A549 (cell line): ENCODE measurements around the gene MOGAT2. TPM values are rescaled to one million over a fixed set of nuclear protein-coding genes. Genes with fewer than 3 reads are reported as not detected.

Experiments used
- ATAC-seq, 2 experiments: fragments of 200-7000 bp in 1 of 2; fragments of >200 bp in 1 of 2; cut with Nextera tagmentation in 1 of 2; cut with Tn5 transposase in 1 of 2; 3 replicates each; pipeline versions ENCODE4 v1.8.0 to v1.9.1; 2018 to 2020; ENCODE audit warnings: mild to moderate bottlenecking in 1 of 2, moderate library complexity in 1 of 2
- CTCF ChIA-PET: fragments of 300-600 bp; sonication (Branson Sonifier 250); formaldehyde crosslinking; extraction: SDS; loops from one replicate; lab custom pipeline; 2021; ENCODE audit warnings: antibody characterized with exemption, inconsistent platforms; lab: Yijun Ruan, JAX
- POLR2A ChIA-PET: fragments of 350-600 bp; formaldehyde crosslinking; extraction: SDS; loops from one replicate; lab custom pipeline; 2021; ENCODE audit warnings: antibody characterized with exemption, inconsistent platforms; lab: Yijun Ruan, JAX
- DNase-seq, 2 experiments: peaks; one replicate each; pipeline versions ENCODE4 v3.0.0 to v3.0.0-alpha.2; 2011 to 2016; ENCODE audit warnings: low read depth in 1 of 2, low spot score in 1 of 2
- FAIRE-seq: peaks from 2 replicates; lab custom pipeline; 2011; peaks lifted over from hg19 to GRCh38; lab: Jason Lieb, UNC
- H3K27ac ChIP-seq, 2 experiments: fragments of >200 bp; sonication (Bioruptor Twin); formaldehyde crosslinking; 3 replicates each; pipeline ENCODE4 v1.5.1; 2016 to 2017
- H3K4me1 ChIP-seq: fragments of >200 bp; sonication (Bioruptor Twin); formaldehyde crosslinking; 3 replicates; pipeline ENCODE4 v1.6.1; 2016
- H3K4me2 ChIP-seq: fragments of >200 bp; sonication (Bioruptor Twin); formaldehyde crosslinking; 3 replicates; pipeline ENCODE4 v1.6.1; 2016
- H3K4me3 ChIP-seq: fragments of >200 bp; sonication (Bioruptor Twin); formaldehyde crosslinking; 3 replicates; pipeline ENCODE4 v1.5.1; 2016
- H3K9me3 ChIP-seq: fragments of >200 bp; sonication (Bioruptor Twin); formaldehyde crosslinking; 3 replicates; pipeline ENCODE4 v1.6.1; 2016
- ATOH8 ChIP-seq: fragments of 250-450 bp; sonication (Bioruptor Pico); IDR thresholded peaks from 2 replicates; pipeline ENCODE4 v1.5.0; 2020; ENCODE audit warnings: low read depth, mild to moderate bottlenecking, moderate library complexity
- BCL3 ChIP-seq: fragments of >200 bp; sonication (Bioruptor Twin); formaldehyde crosslinking; IDR thresholded peaks from 3 replicates; pipeline ENCODE4 v1.6.1; 2016
- CBX2 ChIP-seq: fragments of 200-600 bp; sonication (generic); IDR thresholded peaks from 2 replicates; pipeline ENCODE4 v1.6.1; 2016; ENCODE audit warnings: low read depth, mild to moderate bottlenecking, borderline replicate concordance
- CBX8 ChIP-seq: fragments of 200-600 bp; sonication (generic); IDR thresholded peaks from 2 replicates; pipeline ENCODE4 v1.6.1; 2016
- CHD2 ChIP-seq: fragments of 150-350 bp; IDR thresholded peaks from 2 replicates; pipeline ENCODE4 v1.6.1; 2014; ENCODE audit warnings: low read length; ENCODE audit not compliant: partially characterized antibody
- CHD4 ChIP-seq: fragments of 200-600 bp; sonication (generic); IDR thresholded peaks from 2 replicates; pipeline ENCODE4 v1.6.1; 2016; ENCODE audit warnings: antibody characterized with exemption, mild to moderate bottlenecking, borderline replicate concordance
- CTCF ChIP-seq: fragments of >200 bp; sonication (Bioruptor Twin); formaldehyde crosslinking; IDR thresholded peaks from 3 replicates; pipeline ENCODE4 v1.5.1; 2016
- EHMT2 ChIP-seq: fragments of 200-600 bp; sonication (generic); IDR thresholded peaks from 2 replicates; pipeline ENCODE4 v1.6.1; 2016; ENCODE audit warnings: antibody characterized with exemption, low read depth, mild to moderate bottlenecking, moderate library complexity
- ELK1 ChIP-seq: fragments of 150-350 bp; IDR thresholded peaks from 2 replicates; pipeline ENCODE4 v1.6.1; 2014; ENCODE audit warnings: low read depth, mild to moderate bottlenecking, low read length
- EP300 ChIP-seq, 2 experiments: fragments of >200 bp; sonication (Bioruptor Twin); formaldehyde crosslinking; IDR thresholded peaks; 2 replicates in 1 of 2; 3 replicates in 1 of 2; pipeline ENCODE4 v1.6.1; 2016 to 2017
- FOSB ChIP-seq: fragments of 250-450 bp; sonication (Bioruptor Pico); IDR thresholded peaks from 2 replicates; pipeline ENCODE4 v1.5.0; 2020; ENCODE audit warnings: mild to moderate bottlenecking, moderate library complexity
- FOSL2 ChIP-seq, 2 experiments: fragments of 450-650 bp in 1 of 2; fragments of >200 bp in 1 of 2; sonication (Bioruptor Twin) in 1 of 2; formaldehyde crosslinking; IDR thresholded peaks; 2 replicates each; pipeline versions ENCODE4 v1.5.0 to v1.6.1; 2016 to 2020; ENCODE audit warnings: mild to moderate bottlenecking in 1 of 2, moderate library complexity in 1 of 2
- HEYL ChIP-seq: fragments of 250-450 bp; sonication (Bioruptor Pico); IDR thresholded peaks from 2 replicates; pipeline ENCODE4 v1.8.0; 2021; ENCODE audit warnings: mild to moderate bottlenecking, moderate library complexity
- HMGXB4 ChIP-seq: fragments of 250-450 bp; sonication (Bioruptor Pico); IDR thresholded peaks from 2 replicates; pipeline ENCODE4 v1.5.0; 2021; ENCODE audit warnings: mild to moderate bottlenecking, moderate library complexity, borderline replicate concordance
- HOXA7 ChIP-seq: fragments of 250-450 bp; sonication (Bioruptor Pico); IDR thresholded peaks from 2 replicates; pipeline ENCODE4 v1.5.0; 2020; ENCODE audit warnings: mild to moderate bottlenecking, moderate library complexity
- KDM1A ChIP-seq: fragments of 200-600 bp; sonication (generic); IDR thresholded peaks from 2 replicates; pipeline ENCODE4 v1.6.1; 2016; ENCODE audit warnings: low read depth, mild to moderate bottlenecking
- KDM5A ChIP-seq: fragments of 200-600 bp; sonication (generic); IDR thresholded peaks from 2 replicates; pipeline ENCODE4 v1.6.1; 2016; ENCODE audit warnings: antibody characterized with exemption, mild to moderate bottlenecking
- MAFK ChIP-seq: fragments of 450-650 bp; IDR thresholded peaks from 2 replicates; pipeline ENCODE4 v1.6.1; 2014; ENCODE audit not compliant: partially characterized antibody
- MAZ ChIP-seq: fragments of 150-350 bp; IDR thresholded peaks from 2 replicates; pipeline ENCODE4 v1.6.1; 2014; ENCODE audit warnings: antibody characterized with exemption, low read depth, low read length, borderline replicate concordance
- MYC ChIP-seq: IDR thresholded peaks from 2 replicates; pipeline ENCODE4 v1.6.1; 2012; ENCODE audit warnings: mild to moderate bottlenecking, inconsistent platforms, low read length, improper control_type of control experiment, borderline replicate concordance
- NR3C1 ChIP-seq: fragments of >200 bp; sonication (Bioruptor Twin); formaldehyde crosslinking; IDR thresholded peaks from 3 replicates; pipeline ENCODE4 v1.6.1; 2017
- PBX3 ChIP-seq: IDR thresholded peaks from 2 replicates; pipeline ENCODE4 v1.6.1; 2012
- PHF8 ChIP-seq: fragments of 200-600 bp; sonication (generic); IDR thresholded peaks from 2 replicates; pipeline ENCODE4 v1.6.1; 2016; ENCODE audit warnings: low read depth, mild to moderate bottlenecking, antibody characterized with exemption, moderate library complexity, borderline replicate concordance
- POLR2A ChIP-seq: IDR thresholded peaks from 2 replicates; pipeline ENCODE4 v1.6.1; 2012; ENCODE audit warnings: mild to moderate bottlenecking, low read length
- POLR2AphosphoS2 ChIP-seq: conservative IDR thresholded peaks from 2 replicates; pipeline ENCODE4 v1.6.1; 2012; ENCODE audit warnings: low read length, improper control_type of control experiment, inconsistent platforms
- RAD21 ChIP-seq, 2 experiments: fragments of >200 bp in 1 of 2; sonication (Bioruptor Twin) in 1 of 2; formaldehyde crosslinking in 1 of 2; IDR thresholded peaks in 1 of 2; conservative IDR thresholded peaks in 1 of 2; 2 replicates in 1 of 2; 3 replicates in 1 of 2; pipeline ENCODE4 v1.6.1; 2012 to 2018; ENCODE audit warnings: inconsistent platforms in 1 of 2
- RARB ChIP-seq: fragments of 250-450 bp; sonication (Bioruptor Pico); IDR thresholded peaks from 2 replicates; pipeline ENCODE4 v1.8.0; 2021; ENCODE audit warnings: mild to moderate bottlenecking, moderate library complexity
- RFX5 ChIP-seq: fragments of 450-650 bp; IDR thresholded peaks from 2 replicates; pipeline ENCODE4 v1.7.1; 2014; ENCODE audit warnings: antibody characterized with exemption, mild to moderate bottlenecking, moderate library complexity
- SREBF2 ChIP-seq: fragments of 450-650 bp; IDR thresholded peaks from 2 replicates; pipeline ENCODE4 v1.6.1; 2014; ENCODE audit warnings: mild to moderate bottlenecking, moderate library complexity
- USF2 ChIP-seq: fragments of 450-650 bp; IDR thresholded peaks from 2 replicates; pipeline ENCODE4 v1.6.1; 2014; ENCODE audit warnings: antibody characterized with exemption
- WGBS: methylation state at CpG from one replicate; pipeline ENCODE4 v1.1.6; 2017; ENCODE audit errors: missing lambda C conversion rate; 5-methylcytosine and 5-hydroxymethylcytosine counted together
- polyA plus RNA-seq, 4 experiments: library from polyadenylated mRNA; depleted of rRNA in 3 of 4; stranded (reverse); fragments of >200 nt; fragmentation: RNase III in 1 of 4; extraction: RNeasy Plus Mini Kit Qiagen cat#74134 plus additional on column Dnase treatment in 1 of 4; gene quantifications; 2 replicates in 3 of 4; 3 replicates in 1 of 4; pipeline ENCODE4 v1.2.3, GENCODE V29; 2011 to 2017

MOGAT2 gene
- polyA plus RNA-seq, 2 of the 4 experiments (the other 2 are of a cell fraction): not detected

- H3K4me3 ChIP-seq: no peak overlapping the region
- FAIRE-seq: no peak
- no peaks in the 10 kb centered on the region for H3K9me3 ChIP-seq
- no peak overlapping the region for H3K27ac ChIP-seq
- POLR2A ChIA-PET: no interaction called here
- TF ChIP-seq MAZ: no peak
- TF ChIP-seq EP300 (IDR thresholded peaks at IDR 0.05): no peak
- no peak for TF ChIP-seq BCL3
- TF ChIP-seq HMGXB4 (CRISPR knock-in tag): no peak
- TF ChIP-seq KDM5A: no peak
- no peak for TF ChIP-seq ATOH8 (CRISPR knock-in tag)
- TF ChIP-seq USF2: no peak
- no peak for TF ChIP-seq RAD21 (conservative IDR thresholded peaks at IDR 0.05 in 1 of 2, IDR thresholded peaks at IDR 0.05 in 1 of 2)
- TF ChIP-seq RARB (CRISPR knock-in tag): no peak
- TF ChIP-seq NR3C1: no peak
- no peak for TF ChIP-seq CHD2
- no peak for TF ChIP-seq POLR2A
- no peak for TF ChIP-seq SREBF2
- no peak for TF ChIP-seq POLR2AphosphoS2
- TF ChIP-seq CBX2: no peak
- TF ChIP-seq CTCF: no peak
- TF ChIP-seq RFX5: no peak
- no peak for TF ChIP-seq CBX8
- WGBS: 70% methylated on average over 2 of the region's 2 CpGs
- H3K4me1 ChIP-seq: peaks cover 4% of the 10 kb centered on the region; the same call in 1 of the 3 replicates
- CTCF ChIA-PET: interaction anchor here (0.9 to 1.3 kb wide), 4 partner anchors 11 to 900 kb away, joined by 3 to 4 read pairs (median 3); no protein-coding TSS in a partner anchor
- no peak overlapping the region for H3K4me2 ChIP-seq
- ATAC-seq: no peak
- no peak for DNase-seq
Observed at GRCh38 chr11:75779960-75780359, 62.3 kb downstream of the MOGAT2 start.

GRCh38 chr11:75780888-75781287 is 63.2 kb downstream of the MOGAT2 start:
- Histone ChIP-seq H3K27ac (no peak overlapping the region), H3K4me3 (no peak overlapping the region), H3K9me3 (no peaks in the 10 kb centered on the region), H3K4me1 (peaks cover 4% of the 10 kb centered on the region; the same call in 1 of the 3 replicates), H3K4me2 (no peak overlapping the region)
- ChIA-PET CTCF (interaction anchor here (0.5 to 1.2 kb wide), 3 partner anchors 10 to 117 kb away, joined by 3 to 4 read pairs (median 3); no protein-coding TSS in a partner anchor), POLR2A (no interaction called here)
- no peak for FAIRE-seq
- ATAC-seq: no peak
- DNase-seq: no peak
- 65% methylated on average over 3 of the region's 3 CpGs for WGBS
- TF ChIP-seq HOXA7 (CRISPR knock-in tag) (no peak), FOSL2 (IDR thresholded peaks at IDR 0.05) (no peak), FOSL2 (CRISPR knock-in tag; IDR thresholded peaks at IDR 0.05) (no peak), KDM1A (no peak), EHMT2 (no peak), PBX3 (no peak), ELK1 (no peak), MYC (no peak), EP300 (IDR thresholded peaks at IDR 0.05) (no peak), CHD4 (no peak), MAFK (no peak), FOSB (no peak), PHF8 (no peak), HEYL (no peak)
